ENCODE data around the gene CLASP1. TPM values are rescaled to one million over a fixed set of nuclear protein-coding genes. Genes with fewer than 3 reads are reported as not detected.

Gene CLASP1
- total and polyA plus RNA-seq, 2 experiments from 2014 or later: 20.1 to 37.4 TPM

DNA sequence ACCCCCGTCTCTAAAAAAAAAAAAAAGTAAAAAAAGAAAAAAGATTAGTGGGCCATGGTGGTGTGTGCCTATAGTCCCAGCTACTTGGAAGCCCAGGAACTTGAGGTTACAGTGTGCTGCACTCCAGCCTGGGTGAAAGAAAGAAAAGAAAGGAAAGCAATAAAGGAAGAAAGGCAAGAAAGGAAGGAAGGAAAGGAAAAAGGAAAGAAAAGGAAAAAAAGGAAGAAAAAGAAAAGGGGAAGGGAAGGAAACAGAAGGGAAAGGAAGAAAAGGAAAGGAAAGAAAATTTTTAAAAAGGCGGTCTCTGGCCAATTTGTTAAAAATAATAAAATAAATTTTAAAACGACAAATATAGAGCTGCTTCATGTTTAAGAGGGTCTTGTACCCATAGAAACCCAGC lies 192.9 kb downstream of the CLASP1 start:
- Histone ChIP-seq H3K9me2 (ENCODE audit: insufficient read depth) (no peaks in the 10 kb centered on the region), H3K4me2 (ENCODE audit: unreplicated experiment) (no peak overlapping the region), H4K20me1 (ENCODE audit: insufficient read depth) (no peaks in the 10 kb centered on the region), H3F3A (ENCODE audit: insufficient read depth) (no peaks in the 10 kb centered on the region), H3K27me3 (replicated peaks; ENCODE audit: insufficient read depth) (no peaks in the 10 kb centered on the region), H3K4me3 (no peak overlapping the region), H3K79me2 (ENCODE audit: insufficient read depth) (0 out of 2 replicates have a peak, but pooled peaks cover 4% of the 10 kb centered on the region), H2AFZ (no peak overlapping the region), H3K4me1 (ENCODE audit: insufficient read depth) (no peaks in the 10 kb centered on the region; the same call in 1 of the 2 replicates), H3K36me3 (ENCODE audit: low read depth) (peaks cover 24% of the 10 kb centered on the region), H3K27ac (no peak overlapping the region), H3K9ac (no peak overlapping the region), H3K9me3 (ENCODE audit: low read depth) (no peaks in the 10 kb centered on the region)
- in situ Hi-C loops (cut with MboI): no loop called here
- TF ChIP-seq EZH2 (IDR thresholded peaks at IDR 0.05; ENCODE audit: insufficient read depth, poor library complexity, severe bottlenecking) (no peak), EZH2phosphoT487 (IDR thresholded peaks at IDR 0.05; ENCODE audit: insufficient read depth, low read depth) (no peak)
- DNase-seq: no peak
- 95% methylated on average over 3 of the region's 3 CpGs for WGBS, 2 experiments (ENCODE audit: low coverage in 1 of 2, low lambda C conversion rate in 2 of 2, missing lambda C conversion rate in 2 of 2)

DNA sequence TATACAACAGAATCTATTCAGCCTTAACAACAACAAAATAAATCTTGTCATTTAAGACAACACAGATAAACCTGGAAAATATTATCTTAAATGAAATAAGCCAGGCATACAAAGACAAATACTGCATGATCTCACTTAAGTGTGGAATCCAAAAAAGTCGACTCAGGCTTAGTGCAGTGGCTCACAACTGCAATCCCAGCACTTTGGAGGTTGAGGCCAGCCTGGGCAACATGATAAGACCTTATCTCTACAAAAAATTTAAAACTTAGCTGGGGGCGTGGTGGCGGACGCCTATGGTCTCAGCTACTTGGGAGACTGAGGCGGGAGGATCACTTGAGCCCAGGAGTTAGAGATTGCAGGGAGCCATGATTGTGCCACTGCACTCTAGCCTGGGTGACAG lies 193.8 kb downstream of the CLASP1 start:
- WGBS, 2 experiments (ENCODE audit: low coverage in 1 of 2, low lambda C conversion rate in 2 of 2, missing lambda C conversion rate in 2 of 2): 95 to 96% methylated on average over 5 of the region's 5 CpGs
- no peaks in the 10 kb centered on the region for H3K9me3 ChIP-seq (ENCODE audit: low read depth)
- no peaks in the 10 kb centered on the region for H3F3A ChIP-seq (ENCODE audit: insufficient read depth)
- in situ Hi-C loops (cut with MboI): no loop called here
- no peak overlapping the region for H3K4me2 ChIP-seq (ENCODE audit: unreplicated experiment)
- no peak for DNase-seq
- no peak overlapping the region for H3K4me3 ChIP-seq
- H3K79me2 ChIP-seq (ENCODE audit: insufficient read depth): 0 out of 2 replicates have a peak, but pooled peaks cover 4% of the 10 kb centered on the region
- no peaks in the 10 kb centered on the region for H4K20me1 ChIP-seq (ENCODE audit: insufficient read depth)
- H2AFZ ChIP-seq: no peak overlapping the region
- no peaks in the 10 kb centered on the region for H3K9me2 ChIP-seq (ENCODE audit: insufficient read depth)
- no peak overlapping the region for H3K9ac ChIP-seq
- no peak overlapping the region for H3K27ac ChIP-seq
- no peak for TF ChIP-seq EZH2phosphoT487 (IDR thresholded peaks at IDR 0.05; ENCODE audit: insufficient read depth, low read depth)
- TF ChIP-seq EZH2 (IDR thresholded peaks at IDR 0.05; ENCODE audit: insufficient read depth, poor library complexity, severe bottlenecking): no peak
- no peaks in the 10 kb centered on the region; the same call in 1 of the 2 replicates for H3K4me1 ChIP-seq (ENCODE audit: insufficient read depth)
- H3K36me3 ChIP-seq (ENCODE audit: low read depth): peaks cover 19% of the 10 kb centered on the region
- H3K27me3 ChIP-seq (replicated peaks; ENCODE audit: insufficient read depth): no peaks in the 10 kb centered on the region

DNA sequence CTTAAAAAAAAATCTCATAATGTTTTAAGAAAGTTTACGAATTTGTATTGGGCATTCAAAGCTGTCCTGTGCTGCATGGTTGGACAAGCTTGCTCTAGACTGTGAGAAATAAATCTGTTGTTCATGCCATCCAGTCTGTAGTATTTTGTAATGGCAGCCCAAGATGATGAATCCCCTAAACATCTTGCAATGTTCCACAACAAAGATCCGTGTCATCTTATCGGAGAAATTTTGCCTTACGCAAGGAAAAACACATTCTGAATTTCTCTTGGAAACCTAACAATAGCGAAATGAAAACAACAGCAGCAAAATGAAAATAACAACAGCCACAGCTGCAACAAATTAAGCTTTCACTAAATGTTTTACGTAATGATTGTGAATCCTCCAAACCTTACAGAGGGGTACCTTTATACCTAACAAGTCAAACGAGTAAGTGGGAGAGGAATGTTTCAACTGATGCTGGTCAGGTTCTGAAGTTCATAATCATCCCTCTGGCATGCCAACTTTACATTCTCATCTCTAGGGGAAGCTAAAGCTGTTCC lies 194.6 kb downstream of the CLASP1 start:
- Histone ChIP-seq H3K4me1 (ENCODE audit: insufficient read depth) (no peaks in the 10 kb centered on the region; the same call in 1 of the 2 replicates), H3K4me2 (ENCODE audit: unreplicated experiment) (no peak overlapping the region), H4K20me1 (ENCODE audit: insufficient read depth) (no peaks in the 10 kb centered on the region), H3K27me3 (replicated peaks; ENCODE audit: insufficient read depth) (no peaks in the 10 kb centered on the region), H3K9me2 (ENCODE audit: insufficient read depth) (no peaks in the 10 kb centered on the region), H3K4me3 (no peak overlapping the region), H2AFZ (no peak overlapping the region), H3K27ac (no peak overlapping the region), H3K79me2 (ENCODE audit: insufficient read depth) (0 out of 2 replicates have a peak, but pooled peaks cover 4% of the 10 kb centered on the region), H3K36me3 (ENCODE audit: low read depth) (peaks cover 12% of the 10 kb centered on the region), H3K9me3 (ENCODE audit: low read depth) (no peaks in the 10 kb centered on the region), H3F3A (ENCODE audit: insufficient read depth) (no peaks in the 10 kb centered on the region), H3K9ac (no peak overlapping the region)
- TF ChIP-seq EZH2phosphoT487 (IDR thresholded peaks at IDR 0.05; ENCODE audit: insufficient read depth, low read depth) (no peak), EZH2 (IDR thresholded peaks at IDR 0.05; ENCODE audit: insufficient read depth, poor library complexity, severe bottlenecking) (no peak)
- peak; percentile 26 for DNase-seq
- in situ Hi-C loops (cut with MboI): no loop called here
- 82% methylated on average over 7 of the region's 7 CpGs for WGBS, 2 experiments (ENCODE audit: low coverage in 1 of 2, low lambda C conversion rate in 2 of 2, missing lambda C conversion rate in 2 of 2)

DNA sequence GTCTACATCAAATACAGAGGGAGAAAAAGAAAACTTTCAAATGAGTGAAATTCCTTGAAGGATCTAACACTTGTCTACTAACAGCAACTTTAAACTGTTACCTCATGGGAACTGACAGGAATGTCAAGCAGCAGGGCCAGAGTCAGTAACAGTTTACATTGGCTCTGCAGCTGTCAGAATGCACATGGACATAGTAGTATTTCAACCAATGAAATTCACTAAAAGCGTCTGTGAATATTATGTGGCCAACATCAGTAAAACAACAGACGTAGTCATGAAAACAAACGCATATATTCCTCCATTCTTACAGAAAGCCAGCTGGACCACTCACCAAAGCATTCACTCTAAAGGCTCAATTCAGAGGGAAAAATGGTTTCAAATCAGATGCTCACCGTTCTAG lies 197.9 kb downstream of the CLASP1 start:
- TF ChIP-seq EZH2phosphoT487 (IDR thresholded peaks at IDR 0.05; ENCODE audit: insufficient read depth, low read depth) (no peak), EZH2 (IDR thresholded peaks at IDR 0.05; ENCODE audit: insufficient read depth, poor library complexity, severe bottlenecking) (no peak)
- Histone ChIP-seq H3K9ac (no peak overlapping the region), H3F3A (ENCODE audit: insufficient read depth) (no peaks in the 10 kb centered on the region), H3K4me1 (ENCODE audit: insufficient read depth) (no peaks in the 10 kb centered on the region; the same call in 1 of the 2 replicates), H3K4me3 (no peak overlapping the region), H3K79me2 (ENCODE audit: insufficient read depth) (0 out of 2 replicates have a peak, but pooled peaks cover 4% of the 10 kb centered on the region), H3K27me3 (replicated peaks; ENCODE audit: insufficient read depth) (no peaks in the 10 kb centered on the region), H3K36me3 (ENCODE audit: low read depth) (peaks cover 26% of the 10 kb centered on the region), H3K9me2 (ENCODE audit: insufficient read depth) (no peaks in the 10 kb centered on the region), H3K27ac (no peak overlapping the region), H4K20me1 (ENCODE audit: insufficient read depth) (no peaks in the 10 kb centered on the region), H3K4me2 (ENCODE audit: unreplicated experiment) (no peak overlapping the region), H3K9me3 (ENCODE audit: low read depth) (no peaks in the 10 kb centered on the region), H2AFZ (no peak overlapping the region)
- 87 to 88% methylated on average over 4 of the region's 4 CpGs for WGBS, 2 experiments (ENCODE audit: low coverage in 1 of 2, low lambda C conversion rate in 2 of 2, missing lambda C conversion rate in 2 of 2)
- in situ Hi-C loops (cut with MboI): no loop called here
- no peak for DNase-seq

Measured in GM23248 (cell line).